Measurements from ENCODE around the gene KLF7.

GRCh38 chr2:207157731-207158130 is 8.0 kb downstream of the KLF7 start:
- no peak for TF ChIP-seq CTCF (IDR thresholded peaks at IDR 0.05; ENCODE audit: poor library complexity, severe bottlenecking)
- TF ChIP-seq EZH2 (IDR thresholded peaks at IDR 0.05; ENCODE audit: borderline replicate concordance, insufficient read depth, low read length, poor library complexity, severe bottlenecking), result no peak
- TF ChIP-seq POLR2AphosphoS5 (IDR thresholded peaks at IDR 0.05), result no peak
- TF ChIP-seq REST (IDR thresholded peaks at IDR 0.05; ENCODE audit: borderline replicate concordance), result no peak
- no peak for TF ChIP-seq RAD21 (conservative IDR thresholded peaks at IDR 0.05)
- no peak for TF ChIP-seq MXI1 (conservative IDR thresholded peaks at IDR 0.05; ENCODE audit: poor library complexity, severe bottlenecking)
